AG04449 (cell line): ENCODE results near the gene GCNT1.

Experiments
- CTCF ChIA-PET: fragments of 350-600 bp; formaldehyde crosslinking; extraction: SDS; loops from one replicate; lab custom pipeline; 2021; ENCODE audit warnings: antibody characterized with exemption; lab: Yijun Ruan, JAX
- POLR2A ChIA-PET: fragments of 400-600, 350-600 bp; formaldehyde crosslinking; extraction: SDS; loops from one replicate; lab custom pipeline; 2020; ENCODE audit warnings: antibody characterized with exemption, inconsistent platforms; lab: Yijun Ruan, JAX
- DNase-seq: peaks from one replicate; pipeline ENCODE4 v3.0.0-alpha.2; 2010; ENCODE audit warnings: low read depth, low spot score
- H3K4me3 ChIP-seq: 2 replicates; pipeline ENCODE4 v1.5.1; 2011; ENCODE audit warnings: low read depth, mild to moderate bottlenecking, control low read depth, low read length
- CTCF ChIP-seq: IDR thresholded peaks from one replicate; pipeline ENCODE4 v1.5.1; 2011; ENCODE audit warnings: mild to moderate bottlenecking, moderate library complexity, low read length, control low read depth, inconsistent platforms; ENCODE audit not compliant: insufficient read depth; ENCODE audit errors: missing control alignments

GCNT1 gene

GRCh38 chr9:76534026-76534425, 75.0 kb downstream of the GCNT1 start:
- CTCF ChIA-PET: interaction anchor here (0.6 to 1.4 kb wide), 4 partner anchors 18 to 171 kb away, joined by 3 to 4 read pairs (median 3); no protein-coding TSS in a partner anchor
- H3K4me3 ChIP-seq: no peak overlapping the region
- POLR2A ChIA-PET: interaction anchor here (0.7 to 1.0 kb wide), 2 partner anchors 16 to 26 kb away, joined by 3 to 4 read pairs; no protein-coding TSS in a partner anchor
- no peak for TF ChIP-seq CTCF
- peak; percentile 28 for DNase-seq

GRCh38 chr9:76537150-76537646, 78.2 kb downstream of the GCNT1 start:
- POLR2A ChIA-PET: no interaction called here
- H3K4me3 ChIP-seq: no peak overlapping the region
- TF ChIP-seq CTCF: no peak
- no peak for DNase-seq
- CTCF ChIA-PET: no interaction called here

GRCh38 chr9:76539180-76539579, 80.2 kb downstream of the GCNT1 start:
- ChIA-PET POLR2A (no interaction called here), CTCF (no interaction called here)
- H3K4me3 ChIP-seq: no peak overlapping the region
- no peak for DNase-seq
- TF ChIP-seq CTCF: no peak

- ChIA-PET POLR2A (no interaction called here), CTCF (interaction anchor here (1.2 to 1.3 kb wide), 2 partner anchors 15 to 116 kb away, joined by 4 read pairs; no protein-coding TSS in a partner anchor)
- DNase-seq: no peak
- H3K4me3 ChIP-seq: no peak overlapping the region
- no peak for TF ChIP-seq CTCF
Observed at GRCh38 chr9:76542360-76542759, 83.4 kb downstream of the GCNT1 start.

- no peak for TF ChIP-seq CTCF
- no peak for DNase-seq
- H3K4me3 ChIP-seq: no peak overlapping the region
- POLR2A ChIA-PET: no interaction called here
- CTCF ChIA-PET: no interaction called here
Observed at GRCh38 chr9:76545191-76545590, 86.2 kb downstream of the GCNT1 start.

- no peak for TF ChIP-seq CTCF
- DNase-seq: no peak
- H3K4me3 ChIP-seq: no peak overlapping the region
- ChIA-PET POLR2A (no interaction called here), CTCF (no interaction called here)
Observed at GRCh38 chr9:76552181-76552580, 93.2 kb downstream of the GCNT1 start.
